Hepatocyte (in vitro differentiated cells): ENCODE data around the gene STK33. TPM values are rescaled to one million over a fixed set of nuclear protein-coding genes. Genes with fewer than 3 reads are reported as not detected.

ENCODE experiments used
- DNase-seq: peaks from one replicate; pipeline ENCODE4 v3.0.0-alpha.2; 2016; ENCODE audit warnings: low spot score
- H2AFZ ChIP-seq: fragments of 200-600 bp; sonication (generic); 2 replicates; pipeline ENCODE4 v1.6.0; 2016; ENCODE audit warnings: antibody characterized with exemption, mild to moderate bottlenecking
- H3K27ac ChIP-seq: fragments of 200-600 bp; sonication (generic); 2 replicates; pipeline ENCODE4 v1.5.1; 2016; ENCODE audit warnings: mild to moderate bottlenecking
- H3K27me3 ChIP-seq: fragments of 200-600 bp; sonication (generic); 2 replicates; pipeline ENCODE4 v1.6.1; 2016
- H3K36me3 ChIP-seq: fragments of 200-600 bp; sonication (generic); replicated peaks from 2 replicates; pipeline ENCODE4 v1.5.1; 2016; ENCODE audit warnings: low read depth; ENCODE audit not compliant: insufficient read depth
- H3K4me1 ChIP-seq: fragments of 200-600 bp; sonication (generic); 2 replicates; pipeline ENCODE4 v1.5.1; 2016; ENCODE audit warnings: mild to moderate bottlenecking, moderate library complexity; ENCODE audit not compliant: insufficient read depth
- H3K4me2 ChIP-seq: fragments of 200-600 bp; sonication (generic); 2 replicates; pipeline ENCODE4 v1.6.0; 2016
- H3K4me3 ChIP-seq: fragments of 200-600 bp; sonication (generic); 2 replicates; pipeline ENCODE4 v1.5.1; 2016; ENCODE audit warnings: mild to moderate bottlenecking
- H3K79me2 ChIP-seq: fragments of 200-600 bp; sonication (generic); 2 replicates; pipeline ENCODE4 v1.6.0; 2017; ENCODE audit warnings: mild to moderate bottlenecking
- H3K9me2 ChIP-seq: fragments of 200-600 bp; sonication (generic); replicated peaks from 2 replicates; pipeline ENCODE4 v1.6.0; 2017; ENCODE audit warnings: mild to moderate bottlenecking; ENCODE audit not compliant: insufficient read depth
- H3K9me3 ChIP-seq: fragments of 200-600 bp; sonication (generic); 2 replicates; pipeline ENCODE4 v1.5.1; 2016; ENCODE audit warnings: low read depth, mild to moderate bottlenecking
- H4K20me1 ChIP-seq: fragments of 200-600 bp; sonication (generic); 2 replicates; pipeline ENCODE4 v1.6.0; 2016; ENCODE audit warnings: mild to moderate bottlenecking; ENCODE audit not compliant: insufficient read depth, poor library complexity, severe bottlenecking
- CTCF ChIP-seq: fragments of 200-600 bp; sonication (generic); IDR thresholded peaks from 2 replicates; pipeline ENCODE4 v1.5.1; 2016; ENCODE audit warnings: antibody characterized with exemption, mild to moderate bottlenecking; ENCODE audit not compliant: poor library complexity
- EZH2 ChIP-seq: fragments of 200-600 bp; sonication (generic); IDR thresholded peaks from 2 replicates; pipeline ENCODE4 v1.6.1; 2016; ENCODE audit warnings: antibody characterized with exemption, mild to moderate bottlenecking, borderline replicate concordance
- EZH2phosphoT487 ChIP-seq: fragments of 200-600 bp; sonication (generic); IDR thresholded peaks from one replicate; pipeline ENCODE4 v1.6.1; 2018; ENCODE audit warnings: antibody characterized with exemption, mild to moderate bottlenecking, low read depth, moderate library complexity; ENCODE audit not compliant: unreplicated experiment, severe bottlenecking
- WGBS: methylation state at CpG from one replicate; pipeline ENCODE4 v1.1.6; 2016; ENCODE audit warnings: low lambda C conversion rate; ENCODE audit errors: missing lambda C conversion rate; 5-methylcytosine and 5-hydroxymethylcytosine counted together
- polyA plus RNA-seq: library from polyadenylated mRNA; unstranded; fragments of >200 nt; fragmentation: Nextera tagmentation; extraction: Ambion mirVana; gene quantifications from 2 replicates; pipeline ENCODE4 v1.2.1, GENCODE V29; 2016
- total RNA-seq: library from RNA; depleted of rRNA; stranded (reverse); fragments of >200 nt; gene quantifications from 2 replicates; pipeline ENCODE4 v1.2.3, GENCODE V29; 2014

The STK33 gene
- total and polyA plus RNA-seq, 2 experiments from 2014 or later, result 3.0 to 12.8 TPM

GRCh38 chr11:8597182-8597581, 3.2 kb upstream of the STK33 start:
- TF ChIP-seq EZH2phosphoT487 (no peak), EZH2 (no peak), CTCF (no peak)
- H3K9me2 ChIP-seq, result no peaks in the 10 kb centered on the region
- H4K20me1 ChIP-seq, result no peaks in the 10 kb centered on the region
- no peak overlapping the region for H3K4me2 ChIP-seq
- no peaks in the 10 kb centered on the region for H3K79me2 ChIP-seq
- no peaks in the 10 kb centered on the region for H3K9me3 ChIP-seq
- no peak overlapping the region for H3K4me3 ChIP-seq
- no peak overlapping the region for H2AFZ ChIP-seq
- no peaks in the 10 kb centered on the region for H3K27me3 ChIP-seq
- H3K27ac ChIP-seq, result no peak overlapping the region
- no peak for DNase-seq
- H3K36me3 ChIP-seq, result no peaks in the 10 kb centered on the region
- 54% methylated on average over 3 of the region's 3 CpGs for WGBS
- no peaks in the 10 kb centered on the region for H3K4me1 ChIP-seq

- Histone ChIP-seq H3K27me3 (no peaks in the 10 kb centered on the region), H2AFZ (no peak overlapping the region), H3K9me3 (no peaks in the 10 kb centered on the region), H4K20me1 (no peaks in the 10 kb centered on the region), H3K4me1 (no peaks in the 10 kb centered on the region), H3K9me2 (no peaks in the 10 kb centered on the region), H3K4me2 (no peak overlapping the region), H3K79me2 (no peaks in the 10 kb centered on the region), H3K27ac (no peak overlapping the region), H3K36me3 (no peaks in the 10 kb centered on the region), H3K4me3 (no peak overlapping the region)
- no peak for DNase-seq
- TF ChIP-seq EZH2phosphoT487 (no peak), EZH2 (no peak), CTCF (no peak)
These were observed 2.5 kb upstream of the STK33 start for GRCh38 chr11:8596504-8597046.

GRCh38 chr11:8593455-8593854, 573 bp downstream of the STK33 start:
- no peak for DNase-seq
- H3K9me2 ChIP-seq, result no peaks in the 10 kb centered on the region
- no peaks in the 10 kb centered on the region for H3K27me3 ChIP-seq
- peak overlapping the region; percentile 96 for H3K4me2 ChIP-seq
- no peak for TF ChIP-seq EZH2
- TF ChIP-seq EZH2phosphoT487, result no peak
- TF ChIP-seq CTCF, result no peak
- no peak overlapping the region for H3K27ac ChIP-seq
- peak overlapping the region; percentile 76 for H3K4me3 ChIP-seq
- 12% methylated on average over 7 of the region's 7 CpGs for WGBS
- H3K4me1 ChIP-seq, result no peaks in the 10 kb centered on the region
- peak overlapping the region; percentile 91 for H2AFZ ChIP-seq
- no peaks in the 10 kb centered on the region for H4K20me1 ChIP-seq
- H3K79me2 ChIP-seq, result no peaks in the 10 kb centered on the region
- no peaks in the 10 kb centered on the region for H3K9me3 ChIP-seq
- no peaks in the 10 kb centered on the region for H3K36me3 ChIP-seq

GRCh38 chr11:8587915-8588314, 6.1 kb downstream of the STK33 start:
- Histone ChIP-seq H2AFZ (no peak overlapping the region), H3K79me2 (no peaks in the 10 kb centered on the region), H3K4me2 (no peak overlapping the region), H3K27ac (no peak overlapping the region), H4K20me1 (no peaks in the 10 kb centered on the region), H3K4me3 (no peak overlapping the region), H3K36me3 (no peaks in the 10 kb centered on the region), H3K9me3 (no peaks in the 10 kb centered on the region), H3K27me3 (no peaks in the 10 kb centered on the region), H3K4me1 (no peaks in the 10 kb centered on the region), H3K9me2 (no peaks in the 10 kb centered on the region)
- no peak for DNase-seq
- TF ChIP-seq EZH2phosphoT487, result no peak
- TF ChIP-seq CTCF, result no peak
- TF ChIP-seq EZH2, result no peak
